ENCODE results near the gene MRPL19. TPM values are rescaled to one million over a fixed set of nuclear protein-coding genes. Genes with fewer than 3 reads are reported as not detected.

Gene MRPL19
- total and polyA plus RNA-seq, 2 donors (not counting 3 experiments of a cell fraction or from before 2014, with no cell fraction given): 13.0 to 52.3 TPM

- BruUV-seq (replicated peaks): no TSS peak
- FAIRE-seq (no peak), DNase-seq (ENCODE audit: low read depth, low spot score) (no peak)
- POLR2A ChIA-PET: no interaction called here
- H3K4me2 ChIP-seq (ENCODE audit: insufficient read depth, low read length): no peak overlapping the region
- dilution Hi-C loops (cut with MboI; ENCODE audit: extremely low pct_ligation_motif_present, low sequenced_read_pairs) (loop anchor here (25.0 kb wide), 1 partner anchor 138 kb away; no protein-coding TSS in a partner anchor), intact Hi-C loops (cut with micrococcal nuclease) (no loop called here)
- H3K36me3 ChIP-seq (ENCODE audit: control insufficient read depth in 2 of 2, extremely low read depth in 1 of 2, insufficient read depth in 2 of 2, low read length in 2 of 2): no peaks in the 10 kb centered on the region
- no peaks in the 10 kb centered on the region for H3K9me3 ChIP-seq (replicated peaks; ENCODE audit: control insufficient read depth, insufficient read depth, low read length)
- no peaks in the 10 kb centered on the region for H3K9me1 ChIP-seq (replicated peaks; ENCODE audit: control insufficient read depth, extremely low read depth, insufficient read depth, low read length)
- H3K4me3 ChIP-seq (replicated peaks in 1 of 3; ENCODE audit: insufficient read depth in 1 of 3, low read depth in 1 of 3, low read length in 3 of 3): no peak overlapping the region
- H3K4me1 ChIP-seq (ENCODE audit: control insufficient read depth, extremely low read depth, insufficient read depth, low read length): peaks cover 3% of the 10 kb centered on the region
- no peak for TF ChIP-seq GATA2 (IDR thresholded peaks at IDR 0.05; ENCODE audit: insufficient read depth, insufficient read length, low read depth, low read length)
- no peak for TF ChIP-seq POLR2A (IDR thresholded peaks at IDR 0.05; ENCODE audit: low read depth, low read length)
- TF ChIP-seq, protein P1, sequence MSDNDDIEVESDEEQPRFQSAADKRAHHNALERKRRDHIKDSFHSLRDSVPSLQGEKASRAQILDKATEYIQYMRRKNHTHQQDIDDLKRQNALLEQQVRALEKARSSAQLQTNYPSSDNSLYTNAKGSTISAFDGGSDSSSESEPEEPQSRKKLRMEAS (IDR thresholded peaks at IDR 0.05; ENCODE audit: insufficient read depth, insufficient read length): no peak
- TF ChIP-seq MYC (IDR thresholded peaks at IDR 0.05; ENCODE audit: low read depth, low read length): no peak
- TF ChIP-seq CTCF (IDR thresholded peaks at IDR 0.05; ENCODE audit: extremely low read depth in 1 of 2, insufficient read depth in 1 of 2, low read depth in 1 of 2, low read length in 2 of 2): no peak
- no peak for TF ChIP-seq JUN (IDR thresholded peaks at IDR 0.05; ENCODE audit: borderline replicate concordance, insufficient read depth, insufficient read length, low read depth)
- H3K79me2 ChIP-seq (ENCODE audit: control insufficient read depth, insufficient read depth, low read length): no peaks in the 10 kb centered on the region
- no peaks in the 10 kb centered on the region for H3K27me3 ChIP-seq (ENCODE audit: control insufficient read depth in 2 of 2, insufficient read depth in 2 of 2, low read length in 2 of 2)
- no peak overlapping the region for H2AFZ ChIP-seq (ENCODE audit: low read depth, low read length)
- CTCF ChIA-PET: interaction anchor here (0.9 to 1.8 kb wide), 2 partner anchors 135 kb away, joined by 4 to 6 read pairs; no protein-coding TSS in a partner anchor
- H4K20me1 ChIP-seq (replicated peaks; ENCODE audit: control insufficient read depth, extremely low read depth, insufficient read depth, low read length): no peaks in the 10 kb centered on the region
- no peak overlapping the region for H3K27ac ChIP-seq (ENCODE audit: insufficient read depth, low read depth, low read length)
- H3K9ac ChIP-seq (replicated peaks; ENCODE audit: extremely low read depth, insufficient read depth, low read length): no peak overlapping the region
Measured at GRCh38 chr2:75600461-75601011, 46.0 kb upstream of the MRPL19 start.

All from endothelial cell of umbilical vein (primary cell).